Ectodermal cell (in vitro differentiated cells): ENCODE measurements around the gene NANOS2.
A peak's percentile ranks its signal among the peaks of the same experiment; 100 is the strongest.

Source experiments
- H3K27ac ChIP-seq: 2 replicates; pipeline ENCODE4 v1.7.0; 2013; ENCODE audit warnings: mild to moderate bottlenecking, low read depth, low read length; ENCODE audit not compliant: insufficient read depth, poor library complexity, severe bottlenecking
- H3K27me3 ChIP-seq: 2 replicates; pipeline ENCODE4 v1.7.0; 2013; ENCODE audit warnings: mild to moderate bottlenecking, low read length; ENCODE audit not compliant: insufficient read depth, control insufficient read depth, poor library complexity, severe bottlenecking
- H3K36me3 ChIP-seq: one replicate; pipeline ENCODE4 v1.7.0; 2013; ENCODE audit warnings: low read length; ENCODE audit not compliant: control insufficient read depth, insufficient read depth
- H3K4me1 ChIP-seq: one replicate; pipeline ENCODE4 v1.7.0; 2013; ENCODE audit warnings: low read length; ENCODE audit not compliant: control insufficient read depth, insufficient read depth
- H3K4me3 ChIP-seq: 2 replicates; pipeline ENCODE4 v1.7.0; 2013; ENCODE audit warnings: low read depth, low read length, control low read depth; ENCODE audit not compliant: insufficient read depth
- H3K9me3 ChIP-seq: 2 replicates; pipeline ENCODE4 v1.7.0; 2013; ENCODE audit warnings: mild to moderate bottlenecking, low read length, moderate library complexity; ENCODE audit not compliant: control insufficient read depth
- WGBS, 2 experiments: methylation state at CpG; one replicate each; pipeline ENCODE4 v1.1.7; 2013; ENCODE audit warnings: missing lambda C conversion rate in 2 of 2; 5-methylcytosine and 5-hydroxymethylcytosine counted together

NANOS2 gene

GRCh38 chr19:45883881-45884681 is 30.5 kb downstream of the NANOS2 start:
- Histone ChIP-seq H3K27ac (no peak overlapping the region), H3K4me3 (no peak overlapping the region), H3K9me3 (no peaks in the 10 kb centered on the region), H3K4me1 (peaks cover 10% of the 10 kb centered on the region), H3K36me3 (peaks cover 9% of the 10 kb centered on the region), H3K27me3 (no peaks in the 10 kb centered on the region)
- 95 to 96% methylated on average over 57 of the region's 57 CpGs for WGBS, 2 experiments

DNA sequence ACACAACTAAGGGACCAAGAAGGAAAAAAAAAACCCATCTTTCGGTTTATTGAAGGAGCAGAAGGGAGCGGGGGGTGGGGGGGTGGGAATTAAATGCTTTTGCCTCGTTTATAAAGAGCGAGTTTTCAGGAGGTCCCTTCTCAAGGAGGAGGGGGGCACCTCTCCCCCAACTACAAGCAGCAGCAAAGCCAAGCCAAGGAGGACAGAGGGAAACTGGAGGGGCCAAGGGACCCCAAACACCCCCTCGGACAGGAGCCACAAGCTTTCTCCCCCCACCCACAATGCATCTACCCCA is 31.0 kb downstream of the NANOS2 start:
- WGBS, 2 experiments = 8 to 27% methylated on average over 4 to 5 of the region's 5 CpGs
- Histone ChIP-seq H3K4me1 (peaks cover 10% of the 10 kb centered on the region), H3K27ac (no peak overlapping the region), H3K27me3 (no peaks in the 10 kb centered on the region), H3K9me3 (no peaks in the 10 kb centered on the region), H3K4me3 (no peak overlapping the region), H3K36me3 (peaks cover 9% of the 10 kb centered on the region)

DNA sequence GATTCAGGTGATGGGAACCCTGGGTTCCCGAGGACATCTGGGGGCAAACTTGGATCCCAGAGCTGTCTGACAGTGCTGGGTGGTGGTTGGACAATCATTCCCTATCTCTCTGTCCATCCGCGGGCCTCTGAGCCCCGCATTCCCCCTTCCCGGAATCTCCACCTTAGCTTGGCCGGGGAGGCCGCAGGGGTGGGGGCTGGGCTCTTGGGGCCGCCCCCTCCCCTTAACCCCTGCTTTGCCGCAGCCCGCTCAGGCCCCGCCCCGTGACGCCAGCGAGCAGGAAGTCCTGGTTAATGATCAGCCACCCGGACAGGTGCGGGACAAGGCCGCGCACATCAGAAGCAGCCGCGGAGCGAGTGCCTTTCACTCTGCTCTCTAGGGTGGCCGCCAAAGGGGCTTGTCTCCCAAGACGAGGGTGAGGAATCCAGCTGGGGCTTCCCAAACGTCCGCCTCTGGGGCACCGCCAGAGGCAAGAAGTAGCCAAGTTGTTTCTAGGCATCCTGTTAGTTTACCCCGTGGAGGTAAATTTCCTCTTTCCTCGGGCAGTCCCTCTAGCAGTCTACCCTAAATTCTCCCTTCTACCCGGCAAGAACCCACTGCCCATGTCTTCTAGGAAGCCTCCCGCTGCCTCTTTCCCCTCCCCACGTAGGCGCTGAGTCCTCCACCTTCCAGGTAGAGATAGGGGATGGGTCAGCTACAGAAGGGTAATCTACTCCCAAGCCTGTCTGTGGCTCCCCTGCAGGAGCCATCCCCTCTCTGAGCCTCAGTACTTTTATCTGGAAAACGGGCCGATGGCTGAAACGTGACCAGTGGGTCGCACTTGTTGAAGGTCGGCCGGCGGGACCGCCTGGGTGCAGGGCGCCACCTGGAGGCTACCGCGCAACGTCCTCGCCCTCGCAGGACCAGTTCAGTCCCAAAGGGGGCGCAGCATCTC is 31.7 kb downstream of the NANOS2 start:
- Histone ChIP-seq H3K27ac (no peak overlapping the region), H3K27me3 (no peaks in the 10 kb centered on the region), H3K9me3 (no peaks in the 10 kb centered on the region), H3K4me1 (peaks cover 10% of the 10 kb centered on the region), H3K4me3 (peak overlapping the region; percentile 24), H3K36me3 (peaks cover 9% of the 10 kb centered on the region)
- WGBS, 2 experiments = 3 to 5% methylated on average over 47 of the region's 47 CpGs

DNA sequence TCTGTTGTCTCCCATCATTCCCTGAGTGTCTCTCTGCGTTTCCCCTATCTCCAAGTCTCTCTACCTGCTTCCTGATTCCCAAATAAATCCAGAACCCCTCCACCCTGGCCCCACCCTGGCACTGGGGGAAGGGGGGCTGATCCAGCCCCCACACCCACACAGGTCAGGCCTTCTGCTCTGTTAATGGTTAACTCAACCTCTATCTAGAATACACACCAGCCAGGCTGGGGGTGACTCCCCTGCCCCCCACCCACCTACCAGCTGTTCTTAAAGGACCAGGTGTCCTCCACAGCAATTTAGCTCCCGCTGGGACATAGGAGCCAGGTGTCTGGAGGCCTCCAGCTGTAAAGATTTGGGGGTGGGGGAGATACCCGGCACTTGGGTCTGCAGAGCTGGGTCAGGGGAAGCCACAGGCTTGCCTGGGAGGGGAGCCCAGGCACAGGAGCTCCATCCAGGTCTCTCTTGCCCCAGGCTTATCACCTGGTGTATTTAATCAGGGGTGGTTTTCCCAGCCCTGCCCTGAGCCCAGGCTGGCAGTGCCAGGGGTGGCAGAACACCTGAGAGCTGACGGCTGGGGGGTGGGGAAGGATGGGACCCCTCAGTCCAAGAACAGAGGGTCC is 32.6 kb downstream of the NANOS2 start:
- H3K9me3 ChIP-seq = no peaks in the 10 kb centered on the region
- no peak overlapping the region for H3K4me3 ChIP-seq
- WGBS, 2 experiments = 40 to 41% methylated on average over 4 of the region's 4 CpGs
- H3K27me3 ChIP-seq = no peaks in the 10 kb centered on the region
- no peak overlapping the region for H3K27ac ChIP-seq
- peaks cover 10% of the 10 kb centered on the region for H3K4me1 ChIP-seq
- H3K36me3 ChIP-seq = peaks cover 9% of the 10 kb centered on the region

- H3K4me3 ChIP-seq = no peak overlapping the region
- no peak overlapping the region for H3K27ac ChIP-seq
- H3K9me3 ChIP-seq = no peaks in the 10 kb centered on the region
These were observed 33.3 kb downstream of the NANOS2 start for GRCh38 chr19:45881082-45881908.

DNA sequence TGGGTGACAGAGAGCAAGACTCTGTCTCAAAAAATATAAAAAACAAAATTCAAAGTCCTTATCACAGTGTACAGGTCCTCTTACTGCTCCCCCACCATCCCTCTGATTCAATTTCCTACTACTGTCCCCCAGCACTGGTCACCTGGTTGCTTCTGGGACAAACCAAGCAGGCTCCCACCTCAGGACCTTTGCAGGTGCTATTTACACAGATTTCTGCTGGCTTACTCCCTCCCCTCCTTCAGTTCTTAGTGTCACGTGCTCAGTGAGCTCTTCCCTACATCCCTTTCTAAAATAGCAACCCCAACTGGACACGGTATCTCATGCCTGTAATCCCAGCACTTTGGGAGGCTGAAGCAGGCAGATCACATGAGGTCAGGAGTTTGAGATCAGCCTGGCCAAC is 34.6 kb downstream of the NANOS2 start:
- no peak overlapping the region for H3K27ac ChIP-seq
- H3K27me3 ChIP-seq = no peaks in the 10 kb centered on the region
- no peaks in the 10 kb centered on the region for H3K9me3 ChIP-seq
- peaks cover 9% of the 10 kb centered on the region for H3K36me3 ChIP-seq
- no peak overlapping the region for H3K4me3 ChIP-seq
- H3K4me1 ChIP-seq = peaks cover 15% of the 10 kb centered on the region
- 85 to 89% methylated on average over 2 of the region's 2 CpGs for WGBS, 2 experiments

More at GRCh38 chr19:45881082-45881908, 33.3 kb downstream of the NANOS2 start:
- WGBS, 2 experiments = 80 to 81% methylated on average over 10 of the region's 10 CpGs
- Histone ChIP-seq H3K27me3 (no peaks in the 10 kb centered on the region), H3K4me1 (peaks cover 16% of the 10 kb centered on the region), H3K36me3 (peaks cover 9% of the 10 kb centered on the region)

DNA sequence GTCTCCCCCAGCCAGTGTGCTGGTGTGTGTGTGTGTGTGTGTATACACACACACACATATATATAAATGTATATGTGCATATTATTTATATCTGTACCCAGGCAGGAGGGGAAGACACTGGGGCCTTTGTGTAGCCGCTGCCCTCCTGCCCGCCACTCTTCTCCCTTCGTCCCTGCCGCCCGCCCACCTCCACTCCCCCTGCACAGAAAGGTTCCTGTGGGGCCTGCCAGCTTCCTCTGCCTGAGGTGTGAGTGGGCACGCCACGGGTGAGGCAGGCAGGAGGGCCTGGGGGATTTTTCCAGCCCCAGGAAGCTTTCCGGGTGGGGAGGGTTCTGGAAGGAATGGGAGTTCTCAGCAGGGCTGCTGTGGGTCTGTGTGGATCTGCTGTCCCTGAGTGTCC is 35.5 kb downstream of the NANOS2 start:
- Histone ChIP-seq H3K27ac (no peak overlapping the region), H3K9me3 (no peaks in the 10 kb centered on the region), H3K4me3 (no peak overlapping the region), H3K4me1 (peaks cover 8% of the 10 kb centered on the region), H3K36me3 (peaks cover 2% of the 10 kb centered on the region), H3K27me3 (no peaks in the 10 kb centered on the region)
- WGBS, 2 experiments = 86 to 87% methylated on average over 8 of the region's 8 CpGs

DNA sequence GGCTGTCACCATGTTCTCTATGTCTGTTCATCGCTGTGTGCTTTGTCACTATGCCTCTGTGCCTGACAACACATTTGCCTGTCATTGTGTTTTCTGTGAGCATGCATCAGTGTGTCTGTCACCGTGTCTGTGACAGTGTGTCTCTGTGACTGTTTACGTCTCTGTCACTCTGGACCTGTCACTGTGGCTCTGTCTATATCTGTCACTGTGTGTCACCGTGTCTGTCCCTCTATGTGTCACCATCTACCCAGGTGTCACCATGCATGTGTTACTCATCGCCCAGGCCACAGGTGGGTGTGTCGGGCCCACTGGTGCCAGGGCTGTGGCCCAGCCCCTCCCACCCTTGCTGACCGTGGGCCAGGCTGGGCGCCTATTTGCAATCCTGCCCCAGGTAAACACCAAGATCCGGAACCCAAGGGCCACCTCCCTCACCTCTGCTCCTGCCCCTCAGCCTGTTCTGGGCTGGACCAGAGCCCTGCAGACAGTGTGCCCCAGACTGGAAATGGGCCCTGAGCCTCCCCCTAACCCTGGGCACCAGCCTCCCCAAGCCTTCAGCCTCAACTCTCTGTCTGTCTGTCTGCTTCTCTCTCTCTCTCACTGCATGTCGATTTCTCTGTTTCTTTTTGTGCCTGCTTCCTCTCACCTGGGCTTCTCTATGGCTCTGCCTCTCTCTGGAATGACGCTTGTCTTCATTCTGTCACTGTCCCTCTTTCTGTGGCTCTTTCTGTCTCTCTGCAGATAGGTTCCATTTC is 36.4 kb downstream of the NANOS2 start:
- Histone ChIP-seq H3K36me3 (no peaks in the 10 kb centered on the region), H3K4me3 (no peak overlapping the region), H3K9me3 (no peaks in the 10 kb centered on the region), H3K27ac (no peak overlapping the region), H3K27me3 (no peaks in the 10 kb centered on the region), H3K4me1 (peaks cover 14% of the 10 kb centered on the region)
- WGBS, 2 experiments = 84 to 90% methylated on average over 11 of the region's 11 CpGs
